DMS53 (cell line): ENCODE measurements around the gene LRMDA.

Source experiments
- DNase-seq: peaks from one replicate; lab custom pipeline; 2025; lab: John Stamatoyannopoulos, UW

The LRMDA gene

GRCh38 chr10:76305930-76306615, 874.6 kb downstream of the LRMDA start:
- no peak for DNase-seq

DNA sequence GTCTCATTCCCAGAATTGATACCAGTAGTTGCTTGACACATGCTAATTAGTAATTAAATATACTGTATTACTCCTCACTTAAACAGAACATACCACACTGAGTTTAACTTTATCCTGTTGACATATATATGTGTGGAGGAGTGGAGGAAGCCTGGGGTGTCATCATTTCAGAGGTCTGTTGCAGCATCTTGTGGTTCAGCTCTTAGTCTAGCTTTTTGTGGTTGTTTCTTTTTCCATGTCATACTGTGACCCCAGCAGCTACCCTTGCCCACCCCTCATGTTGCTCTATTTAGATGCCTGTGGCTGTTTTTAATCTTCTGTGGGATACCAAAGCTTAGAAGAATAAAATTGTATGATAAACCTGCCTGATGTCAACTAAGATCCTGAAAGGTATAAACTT, 875.4 kb downstream of the LRMDA start:
- DNase-seq = no peak

DNA sequence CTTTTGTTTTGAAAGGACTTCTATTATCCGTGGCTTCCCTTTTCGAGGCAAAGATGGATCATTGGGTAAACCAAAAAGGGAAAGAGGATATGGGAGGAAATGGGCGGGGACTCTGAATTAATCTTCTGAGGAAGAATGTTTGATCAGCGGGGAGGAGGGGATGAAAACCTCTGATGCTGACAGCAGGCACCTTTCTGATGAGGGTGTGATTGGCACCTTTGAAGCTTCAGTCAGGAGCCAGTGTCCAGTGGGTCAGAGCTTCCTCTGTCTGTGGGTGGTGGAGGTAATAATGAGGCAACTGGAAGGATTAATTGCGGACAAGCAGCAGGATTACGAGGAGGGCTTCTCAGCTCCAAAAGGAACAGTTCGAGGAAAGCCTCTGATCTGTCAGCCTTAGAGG, 877.6 kb downstream of the LRMDA start:
- no peak for DNase-seq

DNA sequence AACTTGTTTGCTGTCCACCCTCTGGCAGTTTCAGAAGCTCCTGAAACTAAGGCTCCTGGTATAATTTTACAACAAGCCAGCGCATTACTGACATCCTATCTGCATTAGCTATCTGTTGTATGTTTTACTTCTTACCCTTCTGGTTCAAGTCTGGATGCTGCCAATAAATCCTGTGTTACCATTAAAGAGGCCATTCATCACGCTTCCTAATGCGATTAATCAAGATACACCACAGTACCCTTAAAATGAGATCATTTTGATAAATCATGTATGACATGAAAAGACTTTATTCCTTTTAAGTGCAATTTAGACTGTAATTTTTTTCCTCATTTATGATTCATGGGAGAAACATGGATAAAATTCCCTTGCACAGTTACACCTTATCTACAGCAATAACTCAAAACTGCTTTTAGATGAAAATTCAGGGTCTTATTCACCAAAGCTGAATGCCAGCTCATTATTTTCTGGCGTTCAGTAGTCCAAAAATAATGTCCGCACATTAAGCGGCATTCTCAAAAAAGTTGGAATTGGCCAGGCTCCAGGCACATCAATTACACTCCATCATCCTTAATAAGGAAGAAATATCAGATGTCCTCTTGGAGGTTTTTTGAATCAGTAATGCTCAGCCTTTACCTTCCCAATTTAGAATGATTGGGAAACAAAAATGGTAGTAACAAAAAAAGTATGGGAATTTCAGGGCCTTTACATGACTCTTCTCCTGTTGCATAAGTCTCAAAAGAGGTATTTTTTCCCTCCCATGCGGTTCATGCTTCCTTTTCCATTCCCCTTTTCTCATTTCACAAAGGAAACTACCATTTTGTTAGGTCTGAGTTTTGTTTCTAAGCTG, 878.5 kb downstream of the LRMDA start:
- DNase-seq = no peak

DNA sequence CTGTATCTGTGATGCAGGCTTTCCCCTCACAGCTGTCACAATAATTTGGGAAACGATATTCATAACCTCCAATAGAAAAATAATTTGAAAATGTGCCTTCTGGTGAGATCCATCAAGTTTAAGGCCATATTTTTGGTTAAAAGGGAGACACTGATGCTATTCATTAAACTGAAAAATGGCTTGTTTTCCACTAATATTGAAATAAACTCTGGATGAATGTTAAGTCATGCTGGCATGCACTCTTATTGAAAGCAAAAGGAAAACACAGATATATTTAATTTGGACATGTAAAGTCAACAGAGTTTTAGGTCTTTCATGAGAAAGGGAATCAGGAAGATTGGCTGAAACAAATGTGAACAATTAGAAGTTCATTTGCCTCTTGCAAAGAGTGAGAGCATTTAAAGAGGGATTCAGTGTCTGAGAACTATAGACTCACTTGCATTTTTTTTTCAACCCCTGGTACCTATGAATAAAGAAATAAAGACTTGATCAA, 879.2 kb downstream of the LRMDA start:
- DNase-seq = no peak

- DNase-seq = peak; percentile 75
Measured at GRCh38 chr10:76311752-76312636, 880.6 kb downstream of the LRMDA start.

DNA sequence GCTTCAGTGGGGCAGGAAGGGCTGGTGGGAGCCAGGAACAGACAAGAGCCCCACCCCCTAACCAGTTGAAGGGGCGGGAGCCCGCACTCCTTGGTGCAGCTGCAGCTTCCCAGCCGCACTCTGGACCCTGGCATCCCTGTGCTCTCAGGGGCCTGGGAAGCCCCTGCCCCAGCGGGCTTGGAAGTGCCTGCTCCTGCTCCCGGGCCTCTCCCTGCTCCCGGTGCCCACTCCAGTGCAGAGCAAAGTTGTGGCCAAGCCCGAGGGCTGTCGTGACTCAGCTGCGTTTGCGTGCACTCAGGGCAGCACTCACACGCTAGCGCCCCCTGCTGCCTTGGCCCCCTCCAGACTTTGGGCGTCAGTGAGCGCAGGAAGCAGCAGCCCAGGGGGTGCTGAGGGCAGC, 883.8 kb downstream of the LRMDA start:
- DNase-seq = no peak

DNA sequence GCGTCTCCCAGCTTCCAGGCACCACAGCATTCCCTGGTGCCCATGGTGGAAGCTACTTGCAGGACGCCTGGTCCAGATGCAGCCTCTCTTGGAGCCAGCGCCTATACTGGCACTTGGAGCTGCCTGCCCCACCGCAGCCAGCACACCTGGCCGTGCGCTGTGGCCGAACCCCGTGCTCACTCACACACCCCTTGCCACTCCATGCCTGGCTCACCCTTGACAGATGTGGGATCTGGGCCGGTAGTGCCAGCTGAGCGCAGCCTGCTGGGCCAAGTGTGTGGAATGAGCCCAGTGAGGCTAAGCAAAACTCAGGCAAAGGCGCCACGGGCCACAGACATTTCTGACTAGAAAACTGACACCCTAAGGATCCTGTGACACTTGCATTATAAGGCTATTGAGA, 884.8 kb downstream of the LRMDA start:
- no peak for DNase-seq

- DNase-seq = no peak
Measured at GRCh38 chr10:76317078-76317477, 885.7 kb downstream of the LRMDA start.

- DNase-seq = no peak
Measured at GRCh38 chr10:76318211-76318610, 886.8 kb downstream of the LRMDA start.

- DNase-seq = no peak
Measured at GRCh38 chr10:76319661-76320060, 888.2 kb downstream of the LRMDA start.

DNA sequence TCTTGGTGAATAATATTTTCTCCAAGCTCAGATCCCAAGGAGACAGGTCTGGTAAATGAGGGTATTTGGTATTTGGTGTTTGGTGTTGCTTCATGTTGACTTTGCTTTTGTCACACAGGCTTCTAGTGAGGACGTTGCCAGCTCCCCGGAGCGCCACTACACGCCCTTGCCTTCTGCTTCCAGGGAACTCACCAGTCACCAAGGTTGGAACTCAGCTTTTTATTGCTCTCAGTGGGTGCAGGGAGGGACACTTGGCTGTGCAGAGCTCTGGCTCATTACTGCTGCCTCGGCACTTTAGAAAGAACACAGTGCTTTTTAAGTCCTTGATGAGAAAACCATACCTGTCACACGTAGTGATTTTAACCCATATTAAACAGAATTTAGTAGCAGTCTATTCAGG, 892.9 kb downstream of the LRMDA start:
- no peak for DNase-seq

DNA sequence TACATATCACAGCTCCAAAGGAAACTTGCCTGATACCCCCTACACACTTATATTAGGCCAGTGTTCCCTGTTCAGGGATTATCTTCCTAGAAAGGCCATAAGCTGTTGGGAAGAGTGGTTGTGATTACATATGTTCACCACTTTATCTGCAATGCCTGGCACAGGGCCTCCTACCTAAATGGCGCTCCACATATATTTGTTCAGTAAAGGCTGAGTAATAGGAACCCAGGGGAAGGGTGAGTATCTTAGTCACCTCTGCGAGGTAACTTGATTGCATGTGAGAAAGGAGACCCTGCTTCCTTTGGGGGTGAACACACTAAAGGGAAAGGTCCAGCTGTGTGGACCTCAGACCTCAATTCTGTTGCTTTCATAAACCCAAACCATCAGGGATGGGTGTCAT, 896.0 kb downstream of the LRMDA start:
- no peak for DNase-seq

DNA sequence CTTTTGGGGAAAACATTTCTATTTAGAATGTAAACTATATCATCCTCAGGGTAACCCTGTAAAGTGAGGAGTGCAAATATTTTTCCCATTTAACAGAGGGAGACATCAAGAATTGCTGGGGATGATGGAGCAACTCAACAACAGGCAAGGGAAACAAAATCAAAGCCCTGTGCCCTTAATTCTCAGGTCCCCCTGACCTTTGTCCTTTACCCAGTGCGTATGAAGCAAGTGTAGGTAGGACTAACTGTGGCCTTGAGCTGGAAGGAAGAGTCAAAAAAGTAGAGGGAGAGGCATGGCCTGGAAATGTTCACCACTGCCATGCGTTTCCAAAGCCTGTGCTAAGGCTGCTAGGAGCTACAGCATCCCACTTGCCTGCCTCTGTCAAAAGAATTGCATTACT, 896.9 kb downstream of the LRMDA start:
- DNase-seq = no peak

DNA sequence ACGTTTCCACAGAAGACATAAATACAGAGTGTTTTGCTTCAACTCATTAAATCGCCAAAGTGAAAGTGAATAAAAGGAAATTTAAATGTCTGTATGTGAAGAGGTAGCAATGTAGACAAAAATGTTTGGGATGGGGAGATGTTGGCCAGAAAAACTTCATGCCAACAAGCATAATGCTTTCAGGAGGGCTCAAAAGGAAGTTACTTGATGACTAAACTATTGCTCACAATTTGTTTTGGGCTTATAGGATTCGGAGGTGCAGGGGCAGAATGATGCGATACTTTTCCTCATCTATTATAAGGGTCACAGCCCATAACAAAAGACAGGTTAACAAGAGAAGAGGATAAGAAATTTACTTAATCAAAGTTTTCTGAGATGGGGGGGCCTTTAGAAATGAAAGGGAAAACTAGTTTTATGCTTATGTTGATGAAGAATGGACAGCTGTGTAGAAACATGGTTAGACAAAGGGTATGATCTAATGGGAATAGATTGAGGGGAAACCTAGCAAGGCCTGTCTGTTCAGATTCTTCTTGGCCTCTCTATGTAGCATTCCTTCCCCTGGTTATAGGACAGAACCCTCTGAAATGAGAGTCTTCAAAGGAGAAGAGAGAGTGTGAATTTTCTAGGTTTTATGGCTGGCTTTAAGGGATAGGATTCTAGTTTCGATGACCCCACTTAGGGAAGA, 898.6 kb downstream of the LRMDA start:
- DNase-seq = peak; percentile 54

DNA sequence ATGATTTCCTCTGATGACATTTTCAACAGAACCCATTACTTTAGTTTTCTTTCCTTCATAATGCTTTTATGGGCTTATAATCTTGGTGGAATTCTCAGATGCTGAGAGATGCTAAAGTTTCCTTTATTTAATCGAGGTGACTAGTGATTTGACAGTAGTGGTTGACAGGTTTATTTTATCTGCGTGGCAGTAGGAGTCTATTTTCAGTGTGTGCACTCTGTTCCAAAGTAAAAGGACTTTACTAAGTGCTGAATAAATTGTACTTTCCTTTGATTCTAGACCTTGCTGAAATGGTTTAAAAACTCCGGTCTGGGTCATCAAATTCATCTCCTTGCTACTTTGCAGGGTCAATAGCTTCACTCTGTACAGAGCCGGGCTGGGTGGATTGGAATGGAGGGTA, 900.3 kb downstream of the LRMDA start:
- no peak for DNase-seq

DNA sequence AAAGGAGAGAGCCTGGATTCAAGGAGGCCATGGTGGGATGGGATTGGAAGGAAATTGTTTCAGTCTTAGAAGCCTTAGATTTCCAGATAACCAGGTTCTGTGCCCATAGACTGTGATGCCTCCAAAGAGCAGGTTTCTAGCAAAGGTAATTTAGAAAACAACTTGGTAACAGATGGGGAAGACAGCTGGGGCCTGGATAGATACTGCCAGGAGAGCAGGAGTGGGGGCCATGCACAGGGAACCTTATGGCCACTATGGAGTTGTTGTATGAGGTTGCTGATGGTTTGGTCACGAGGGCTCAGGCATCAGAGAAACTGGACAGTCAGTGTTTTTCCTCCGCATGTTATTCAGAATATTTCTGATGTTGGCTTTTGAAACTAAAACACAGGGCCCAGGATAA, 901.9 kb downstream of the LRMDA start:
- DNase-seq = no peak

- DNase-seq = no peak
Measured at GRCh38 chr10:76333796-76334195, 902.4 kb downstream of the LRMDA start.

- DNase-seq = no peak
Measured at GRCh38 chr10:76334255-76334654, 902.8 kb downstream of the LRMDA start.

- DNase-seq = peak; percentile 11
Measured at GRCh38 chr10:76336213-76336963, 905.0 kb downstream of the LRMDA start.

DNA sequence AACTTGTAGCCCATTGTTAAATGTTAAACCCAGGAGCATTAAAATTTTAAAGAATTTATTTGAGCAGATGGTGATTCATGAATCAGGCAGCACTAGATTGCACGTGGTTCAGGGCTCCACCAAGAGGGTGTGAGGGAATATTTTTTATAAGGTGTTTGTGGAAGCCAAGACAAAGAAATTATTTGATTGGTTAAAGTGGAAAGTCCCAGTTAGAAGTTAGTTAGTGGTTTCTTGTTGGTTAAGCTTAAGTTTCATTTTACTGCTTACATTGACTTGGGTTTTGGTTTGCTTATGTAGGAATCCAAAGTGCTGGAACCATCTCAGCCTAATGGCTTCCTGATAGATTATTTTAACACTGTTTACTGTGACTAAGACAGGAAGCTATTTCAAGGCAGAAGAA, 906.2 kb downstream of the LRMDA start:
- DNase-seq = no peak
